Cardiac fibroblast (primary cell): Measurements from ENCODE around the gene LTK.

Source experiments
- DNase-seq, 2 donors: peaks; one replicate each; pipeline versions ENCODE4 v3.0.0 to v3.0.0-alpha.2; 2010; ENCODE audit warnings: low read depth in 2 of 2
- H3K4me3 ChIP-seq, 2 donors: replicated peaks in 1 of 2; 1 replicate in 1 of 2; 2 replicates in 1 of 2; pipeline ENCODE4 v1.5.1; 2011; ENCODE audit warnings: low read depth in 2 of 2, low read length in 2 of 2, mild to moderate bottlenecking in 2 of 2, moderate library complexity in 1 of 2
- TF ChIP-seq, protein P1 (sequence below): IDR thresholded peaks from one replicate; pipeline ENCODE4 v1.5.1; 2011; ENCODE audit warnings: low read depth, mild to moderate bottlenecking, low read length, inconsistent platforms

LTK gene

DNA sequence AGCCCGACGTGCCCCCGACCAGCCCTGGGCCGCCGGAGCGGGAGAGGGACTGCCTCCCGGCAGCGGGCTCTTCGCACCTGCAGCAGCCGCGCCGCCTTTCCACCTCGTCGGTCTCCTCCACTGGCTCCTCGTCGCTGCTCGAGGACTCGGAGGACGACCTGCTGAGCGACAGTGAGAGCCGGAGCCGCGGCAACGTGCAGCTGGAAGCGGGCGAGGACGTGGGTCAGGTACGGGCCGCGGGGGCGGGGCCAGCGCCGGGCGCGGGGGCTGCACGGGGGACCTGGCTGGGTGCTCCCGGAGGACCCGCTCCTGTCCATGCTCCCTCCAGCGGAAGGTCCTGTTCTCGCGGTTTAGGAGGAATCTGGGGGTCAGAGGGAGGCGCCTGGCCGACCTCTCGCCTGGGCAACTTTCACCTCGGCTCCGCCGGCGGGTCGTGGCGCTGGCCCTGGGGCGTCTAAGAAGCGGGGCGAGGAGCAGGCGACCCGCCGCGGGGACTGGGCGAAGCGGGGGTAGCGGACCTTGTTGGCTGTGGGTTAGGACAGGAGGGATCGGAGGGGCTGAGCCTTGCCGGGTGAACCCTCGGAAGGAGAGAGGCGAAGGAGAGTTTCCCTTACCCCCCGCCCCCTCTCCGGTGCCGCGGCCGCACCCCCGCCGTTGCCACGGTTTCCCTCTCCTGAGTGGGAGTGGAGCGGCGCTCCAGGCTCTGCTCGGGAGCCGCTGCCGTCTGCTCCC, 19.3 kb downstream of the LTK start:
- H3K4me3 ChIP-seq: peak overlapping the region; percentile 17 to 43
- no peak for DNase-seq
- TF ChIP-seq, protein P1, sequence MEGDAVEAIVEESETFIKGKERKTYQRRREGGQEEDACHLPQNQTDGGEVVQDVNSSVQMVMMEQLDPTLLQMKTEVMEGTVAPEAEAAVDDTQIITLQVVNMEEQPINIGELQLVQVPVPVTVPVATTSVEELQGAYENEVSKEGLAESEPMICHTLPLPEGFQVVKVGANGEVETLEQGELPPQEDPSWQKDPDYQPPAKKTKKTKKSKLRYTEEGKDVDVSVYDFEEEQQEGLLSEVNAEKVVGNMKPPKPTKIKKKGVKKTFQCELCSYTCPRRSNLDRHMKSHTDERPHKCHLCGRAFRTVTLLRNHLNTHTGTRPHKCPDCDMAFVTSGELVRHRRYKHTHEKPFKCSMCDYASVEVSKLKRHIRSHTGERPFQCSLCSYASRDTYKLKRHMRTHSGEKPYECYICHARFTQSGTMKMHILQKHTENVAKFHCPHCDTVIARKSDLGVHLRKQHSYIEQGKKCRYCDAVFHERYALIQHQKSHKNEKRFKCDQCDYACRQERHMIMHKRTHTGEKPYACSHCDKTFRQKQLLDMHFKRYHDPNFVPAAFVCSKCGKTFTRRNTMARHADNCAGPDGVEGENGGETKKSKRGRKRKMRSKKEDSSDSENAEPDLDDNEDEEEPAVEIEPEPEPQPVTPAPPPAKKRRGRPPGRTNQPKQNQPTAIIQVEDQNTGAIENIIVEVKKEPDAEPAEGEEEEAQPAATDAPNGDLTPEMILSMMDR: no peak

DNA sequence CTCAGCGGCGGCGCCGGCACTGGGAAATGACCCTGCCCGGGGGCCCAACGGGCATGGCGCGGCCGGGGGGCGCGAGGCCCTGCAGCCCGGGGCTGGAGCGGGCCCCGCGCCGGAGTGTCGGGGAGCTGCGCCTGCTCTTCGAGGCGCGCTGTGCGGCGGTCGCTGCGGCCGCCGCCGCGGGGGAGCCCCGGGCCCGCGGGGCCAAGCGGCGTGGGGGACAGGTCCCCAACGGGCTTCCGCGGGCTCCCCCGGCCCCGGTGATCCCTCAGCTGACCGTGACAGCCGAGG, 19.8 kb downstream of the LTK start:
- no peak for DNase-seq
- TF ChIP-seq, protein P1: no peak

DNA sequence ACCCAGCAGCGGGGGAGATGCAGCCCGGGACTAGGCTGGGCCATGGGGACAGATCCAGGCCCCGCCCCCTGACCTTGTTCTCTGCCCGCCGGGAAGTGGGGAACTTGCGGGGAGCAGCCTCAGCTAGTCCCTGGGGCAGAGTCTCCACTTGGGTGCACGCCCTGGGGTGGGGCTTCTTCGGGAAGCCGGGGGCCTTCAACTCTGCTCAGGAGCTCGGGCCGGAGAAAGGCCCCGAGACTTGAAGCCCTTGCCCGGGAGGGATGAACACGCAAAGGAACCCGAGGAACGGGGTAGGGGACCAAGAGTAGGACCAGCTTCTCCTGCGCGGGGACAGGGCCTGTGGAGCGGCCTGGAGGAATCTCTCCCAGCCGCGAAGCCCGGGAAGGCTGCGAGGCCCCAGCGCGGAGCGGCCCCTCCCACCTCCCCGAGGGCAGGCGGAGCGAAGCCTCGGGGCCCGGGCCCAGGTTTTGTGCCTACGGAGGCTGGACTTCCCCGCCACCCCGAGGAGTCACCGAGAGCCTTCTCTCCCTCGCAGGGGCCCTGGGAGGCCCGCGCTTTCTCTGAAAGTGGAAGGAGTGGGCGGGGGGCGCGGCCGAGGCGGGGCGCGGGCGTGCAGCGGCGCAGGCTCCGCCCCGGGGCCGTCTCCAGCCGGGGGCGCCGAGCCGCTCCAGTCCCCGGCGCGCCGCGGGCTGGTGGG, 20.3 kb downstream of the LTK start, which contains the start of gene ITPKA:
TSS of gene ITPKA (plus strand) at position 670 of the 697 bp plus-strand sequence. CDS start 54 bp downstream, outside the sequence.
- TF ChIP-seq, protein P1: no peak
- DNase-seq: peak; percentile 57 to 69
- H3K4me3 ChIP-seq: peak within 1 kb of the TSS; percentile 48 to 53

More for the DNA sequence above, 19.8 kb downstream of the LTK start:
- peak overlapping the region; percentile 17 to 53 for H3K4me3 ChIP-seq

DNA sequence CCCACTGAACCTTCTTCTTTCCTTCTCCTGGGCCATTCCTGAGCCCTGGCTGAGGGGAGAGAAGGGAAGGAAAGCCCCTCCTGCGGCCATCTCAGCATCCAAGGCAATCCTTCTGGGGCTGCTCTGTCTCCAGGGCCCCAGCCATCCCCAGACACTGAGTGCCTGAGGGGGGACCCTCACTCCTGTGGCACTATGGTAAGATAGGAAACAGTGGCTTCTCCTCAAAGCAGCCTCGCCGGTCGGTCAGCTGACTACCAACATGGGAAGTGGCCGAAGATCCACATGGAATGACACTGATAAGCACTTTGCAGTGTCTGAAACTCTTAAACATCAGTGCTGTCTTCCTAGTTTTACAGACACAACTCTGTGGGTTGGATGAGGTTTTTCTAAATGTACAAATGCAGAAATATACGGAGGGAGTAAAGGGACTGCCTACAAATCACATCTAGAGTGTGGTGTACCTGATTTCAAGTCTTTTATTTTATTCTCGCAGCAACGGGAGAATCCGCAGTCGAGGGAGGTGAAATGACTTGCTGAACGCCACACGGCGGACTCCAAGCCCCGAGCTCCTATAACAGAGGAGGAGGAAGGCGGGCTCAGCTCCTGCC, 20.9 kb downstream of the LTK start:
- TF ChIP-seq, protein P1: no peak
- DNase-seq: no peak
- peak overlapping the region; percentile 48 to 53 for H3K4me3 ChIP-seq

DNA sequence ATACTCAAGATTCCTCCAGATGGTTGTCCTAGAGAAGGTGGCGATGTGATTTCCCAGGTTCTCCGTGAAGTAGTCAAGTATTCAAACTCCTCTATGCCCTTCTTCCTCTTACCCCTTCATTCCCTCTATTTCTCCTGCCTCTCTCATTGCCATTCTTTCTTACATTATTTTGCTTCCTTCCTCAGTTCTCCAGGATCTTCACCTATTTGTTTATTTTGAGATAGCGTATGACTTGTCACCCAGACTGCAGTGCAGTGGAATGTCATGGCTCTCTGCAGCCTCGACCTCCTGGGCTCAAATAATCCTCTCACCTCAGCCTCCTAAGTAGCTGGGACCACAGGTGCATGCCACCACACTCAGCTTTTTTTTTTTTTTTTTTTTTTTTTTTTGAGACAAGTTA, 21.7 kb downstream of the LTK start:
- DNase-seq: no peak
- no peak overlapping the region for H3K4me3 ChIP-seq
- TF ChIP-seq, protein P1: no peak

DNA sequence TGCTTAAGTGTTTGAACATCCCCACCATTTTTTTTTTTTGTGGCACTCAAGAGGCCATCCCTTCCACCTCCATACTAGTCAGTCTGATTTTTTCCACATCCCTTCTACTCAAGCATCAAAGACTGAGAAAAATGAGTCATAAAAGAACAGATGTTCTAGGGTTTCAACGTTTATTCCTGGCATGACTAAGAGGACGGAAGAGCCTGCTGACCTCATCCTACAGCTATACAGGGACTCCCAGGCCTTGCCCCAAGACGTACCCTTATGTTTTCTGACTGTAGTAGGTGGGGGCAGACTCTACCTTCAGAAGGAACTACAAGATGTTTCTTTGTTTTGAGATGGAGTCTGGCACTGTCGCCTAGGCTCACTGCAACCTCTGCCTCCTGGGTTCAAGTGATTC, 23.3 kb downstream of the LTK start:
- no peak overlapping the region for H3K4me3 ChIP-seq
- DNase-seq: peak; percentile 85 to 98
- TF ChIP-seq, protein P1: no peak
